OCI-LY7 (cell line): ENCODE data around the gene DPP10.

Source experiments
- CTCF ChIP-seq: fragments of 200-600 bp; sonication (generic); conservative IDR thresholded peaks from 2 replicates; pipeline ENCODE4 v1.5.1; 2014; ENCODE audit warnings: mild to moderate bottlenecking, antibody characterized with exemption, low read length, moderate library complexity, mixed read lengths
- EZH2phosphoT487 ChIP-seq: fragments of 200-600 bp; sonication (generic); IDR thresholded peaks from 2 replicates; pipeline ENCODE4 v1.6.1; 2018; ENCODE audit warnings: low read depth, borderline replicate concordance, mild to moderate bottlenecking, mixed run types, antibody characterized with exemption, low read length, moderate library complexity, mixed read lengths

- TF ChIP-seq EZH2phosphoT487 (no peak), CTCF (no peak)
Measured at GRCh38 chr2:115574667-115575066, 1132.2 kb downstream of the DPP10 start.
